Naive thymus-derived CD4-positive, alpha-beta T cell (primary cell): ENCODE data around the gene RD3L. TPM values are rescaled to one million over a fixed set of nuclear protein-coding genes. Genes with fewer than 3 reads are reported as not detected.

Experiments used
- polyA plus RNA-seq, 2 donors: library from polyadenylated mRNA; unstranded; fragments of 300-500 nt; fragmentation: Illumina TruSeq; gene quantifications; one replicate each; pipeline ENCODE4 v1.2.3, GENCODE V29; 2021
- total RNA-seq, 6 experiments: library from RNA in 5 of 6; stranded (reverse) in 5 of 6; gene quantifications; 1 replicate in 5 of 6; 2 replicates in 1 of 6; pipeline ENCODE4 v1.2.3 and lab custom pipeline; 2021 to 2026

RD3L gene
- total and polyA plus RNA-seq, 7 experiments from 2014 or later, result not detected

Other genes starting within 250 kb of the RD3L start
- 10 to 100 TPM in 4 of 5 experiments, 1 to 10 TPM in 1; 9.3 to 38.9 (median 15.9) TPM for gene XRCC3, start 227.1 kb downstream of the RD3L start, total RNA-seq
- gene XRCC3, start 227.1 kb downstream of the RD3L start, polyA plus RNA-seq, result 1 to 10 TPM; 5.1 to 5.7 TPM
- gene ZFYVE21, start 226.7 kb downstream of the RD3L start, total RNA-seq, result 10 to 100 TPM in 4 of 5 experiments, 1 to 10 TPM in 1; 5.8 to 19.0 (median 16.8) TPM
- gene ZFYVE21, start 226.7 kb downstream of the RD3L start, polyA plus RNA-seq, result 10 to 100 TPM in 1 of 2 donors, 1 to 10 TPM in 1; 8.9 to 15.6 TPM
- 10 to 100 TPM; 10.8 to 26.8 (median 17.7) TPM for gene PPP1R13B, start 95.0 kb downstream of the RD3L start, total RNA-seq
- gene PPP1R13B, start 95.0 kb downstream of the RD3L start, polyA plus RNA-seq, result 1 to 10 TPM; 3.3 to 3.9 TPM
- gene TDRD9, start 14.1 kb downstream of the RD3L start, total RNA-seq, result 1 to 10 TPM in 1 of 5 experiments, under 1 TPM in 3, not detected in 1; 0.16 to 6.4 (median 0.43) TPM
- under 1 TPM; 0.25 to 0.91 TPM for gene TDRD9, start 14.1 kb downstream of the RD3L start, polyA plus RNA-seq
- gene ASPG, start 143.2 kb upstream of the RD3L start, total RNA-seq, result under 1 TPM in 2 of 5 experiments, not detected in 3; 0.11 to 0.38 TPM
- gene ASPG, start 143.2 kb upstream of the RD3L start, polyA plus RNA-seq, result not detected
- under 1 TPM in 3 of 5 experiments, not detected in 2; 0.13 to 0.53 (median 0.17) TPM for gene KIF26A, start 196.1 kb upstream of the RD3L start, total RNA-seq
- not detected for gene KIF26A, start 196.1 kb upstream of the RD3L start, polyA plus RNA-seq